ENCODE measurements around the gene XXYLT1.
A peak's percentile ranks its signal among the peaks of the same experiment; 100 is the strongest.

XXYLT1 gene

DNA sequence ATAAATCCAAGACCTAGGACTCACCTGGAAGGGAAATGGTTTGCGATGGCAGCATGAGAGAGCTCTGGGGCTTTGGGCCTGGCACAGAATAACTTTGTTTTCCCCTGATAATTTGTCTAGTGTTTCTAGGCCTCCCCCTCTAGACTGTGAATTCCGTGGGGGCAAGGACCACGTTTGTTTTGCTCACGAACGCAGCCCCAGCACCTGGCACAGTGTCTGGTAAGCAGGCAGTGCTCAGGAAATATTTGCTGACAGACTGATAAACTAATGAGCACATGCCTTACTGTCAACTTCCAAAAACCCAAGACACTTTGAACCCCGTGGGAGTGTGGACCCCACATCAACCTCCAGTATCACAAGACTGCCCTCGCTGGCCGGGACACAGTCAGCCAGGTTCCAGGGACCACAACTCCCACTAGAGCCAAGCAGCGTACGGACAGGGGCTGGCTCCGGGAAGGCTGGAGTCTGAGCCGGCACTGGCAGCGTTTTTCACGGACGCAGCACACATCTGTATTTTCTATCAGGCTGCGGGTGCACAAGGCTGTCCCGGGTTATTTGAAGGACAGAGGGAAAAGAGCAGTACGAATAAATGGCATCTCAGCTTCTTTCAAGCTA is 146.5 kb downstream of the XXYLT1 start:
- no peak overlapping the region for H3K4me3 ChIP-seq
- H3K4me2 ChIP-seq: peak overlapping the region; percentile 10 to 90 (median 84); a peak in 18 of 22 replicates
- no peaks in the 10 kb centered on the region; a peak in 1 of 22 replicates for H3K9me3 ChIP-seq (replicated peaks in 1 of 11)
- H3K36me3 ChIP-seq: no peaks in the 10 kb centered on the region
- peak overlapping the region in 1 of 11 experiments; percentile 20; a peak in 1 of 22 replicates for H3K27ac ChIP-seq
- H3K27me3 ChIP-seq: peaks cover 0 to 11% (median 0%) of the 10 kb centered on the region in 11 experiments; a peak in 2 of 22 replicates
- H3K4me1 ChIP-seq: peaks cover 38 to 73% (median 69%) of the 10 kb centered on the region in 10 experiments
- H4K20me1 ChIP-seq: peaks cover 0 to 13% (median 0%) of the 10 kb centered on the region in 11 experiments; a peak in 6 of 22 replicates
- H3K9ac ChIP-seq: peak overlapping the region in 4 of 11 experiments; percentile 21 to 38 (median 32); a peak in 5 of 22 replicates
- no peak for TF ChIP-seq Cebpa-rat (IDR thresholded peaks at IDR 0.05)

DNA sequence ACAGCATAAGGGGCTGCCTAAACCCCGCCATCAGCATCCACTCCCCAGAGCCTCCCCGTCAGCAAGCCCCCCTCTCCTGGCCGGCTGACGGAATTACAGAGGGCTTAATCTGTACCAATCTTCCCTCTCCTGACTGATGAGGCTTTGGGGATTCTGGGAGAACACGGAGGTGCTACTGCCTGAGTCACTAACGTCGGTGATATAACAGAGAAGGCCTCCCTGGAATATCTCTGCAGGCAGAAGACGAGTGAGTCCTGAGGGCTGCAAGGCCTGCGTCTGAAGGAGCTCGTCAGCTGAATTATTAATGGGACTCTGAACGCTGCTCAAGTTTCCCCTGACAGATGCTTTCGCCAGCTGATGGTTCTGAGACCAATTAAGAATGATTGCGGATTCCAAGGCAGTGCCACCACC is 147.7 kb downstream of the XXYLT1 start:
- no peak overlapping the region for H3K27ac ChIP-seq
- no peak overlapping the region for H3K9ac ChIP-seq
- TF ChIP-seq Cebpa-rat (IDR thresholded peaks at IDR 0.05): no peak
- peaks cover 0 to 11% (median 0%) of the 10 kb centered on the region in 11 experiments; a peak in 2 of 22 replicates for H3K27me3 ChIP-seq
- peaks cover 34 to 81% (median 73%) of the 10 kb centered on the region in 10 experiments for H3K4me1 ChIP-seq
- H4K20me1 ChIP-seq: peaks cover 0 to 17% (median 2%) of the 10 kb centered on the region in 11 experiments; a peak in 8 of 22 replicates
- no peaks in the 10 kb centered on the region for H3K9me3 ChIP-seq (replicated peaks in 1 of 11)
- H3K4me3 ChIP-seq: no peak overlapping the region
- no peaks in the 10 kb centered on the region for H3K36me3 ChIP-seq
- H3K4me2 ChIP-seq: peak overlapping the region in 10 of 11 experiments; percentile 62 to 90 (median 84); a peak in 18 of 22 replicates

GRCh38 chr3:195122261-195122660 is 148.7 kb downstream of the XXYLT1 start:
- H3K27me3 ChIP-seq: peaks cover 0 to 11% (median 0%) of the 10 kb centered on the region in 11 experiments; a peak in 2 of 22 replicates
- no peak overlapping the region for H3K27ac ChIP-seq
- no peaks in the 10 kb centered on the region for H3K9me3 ChIP-seq (replicated peaks in 1 of 11)
- H3K4me3 ChIP-seq: no peak overlapping the region
- no peaks in the 10 kb centered on the region for H3K36me3 ChIP-seq
- no peak for TF ChIP-seq Cebpa-rat (IDR thresholded peaks at IDR 0.05)
- no peak overlapping the region; a peak in 1 of 22 replicates for H3K9ac ChIP-seq
- peaks cover 34 to 82% (median 73%) of the 10 kb centered on the region in 10 experiments for H3K4me1 ChIP-seq
- peak overlapping the region; percentile 55 to 90 (median 71); a peak in 21 of 22 replicates for H3K4me2 ChIP-seq
- peaks cover 0 to 26% (median 5%) of the 10 kb centered on the region in 11 experiments; a peak in 8 of 22 replicates for H4K20me1 ChIP-seq

DNA sequence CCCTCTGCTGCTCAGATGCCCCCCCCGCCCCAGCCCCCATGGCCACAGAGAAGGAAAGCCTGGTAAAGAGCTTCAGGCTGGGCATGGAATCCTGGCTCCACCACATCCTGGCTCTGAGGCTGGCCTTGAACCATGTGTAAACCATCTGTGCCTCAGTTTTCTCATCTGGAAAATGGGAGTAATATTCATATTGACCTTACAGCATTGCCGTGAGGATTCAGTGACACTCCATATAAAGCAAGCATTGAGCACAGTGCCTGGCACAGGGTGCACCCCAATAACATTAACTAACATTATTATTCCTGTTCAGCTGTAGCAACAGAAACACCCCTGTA is 150.7 kb downstream of the XXYLT1 start:
- H3K27ac ChIP-seq: no peak overlapping the region
- H3K36me3 ChIP-seq: no peaks in the 10 kb centered on the region
- TF ChIP-seq Cebpa-rat (IDR thresholded peaks at IDR 0.05): no peak
- H3K4me3 ChIP-seq: no peak overlapping the region
- H3K27me3 ChIP-seq: peaks cover 0 to 11% (median 0%) of the 10 kb centered on the region in 11 experiments; a peak in 2 of 22 replicates
- H3K4me2 ChIP-seq: 0 out of 22 replicates have a peak overlapping the region, but pooled peaks of 1 of the 11 experiments have one; percentile 18
- peaks cover 0 to 36% (median 4%) of the 10 kb centered on the region in 11 experiments; a peak in 8 of 22 replicates for H4K20me1 ChIP-seq
- no peaks in the 10 kb centered on the region for H3K9me3 ChIP-seq (replicated peaks in 1 of 11)
- H3K4me1 ChIP-seq: peaks cover 18 to 80% (median 72%) of the 10 kb centered on the region in 10 experiments
- no peak overlapping the region for H3K9ac ChIP-seq

DNA sequence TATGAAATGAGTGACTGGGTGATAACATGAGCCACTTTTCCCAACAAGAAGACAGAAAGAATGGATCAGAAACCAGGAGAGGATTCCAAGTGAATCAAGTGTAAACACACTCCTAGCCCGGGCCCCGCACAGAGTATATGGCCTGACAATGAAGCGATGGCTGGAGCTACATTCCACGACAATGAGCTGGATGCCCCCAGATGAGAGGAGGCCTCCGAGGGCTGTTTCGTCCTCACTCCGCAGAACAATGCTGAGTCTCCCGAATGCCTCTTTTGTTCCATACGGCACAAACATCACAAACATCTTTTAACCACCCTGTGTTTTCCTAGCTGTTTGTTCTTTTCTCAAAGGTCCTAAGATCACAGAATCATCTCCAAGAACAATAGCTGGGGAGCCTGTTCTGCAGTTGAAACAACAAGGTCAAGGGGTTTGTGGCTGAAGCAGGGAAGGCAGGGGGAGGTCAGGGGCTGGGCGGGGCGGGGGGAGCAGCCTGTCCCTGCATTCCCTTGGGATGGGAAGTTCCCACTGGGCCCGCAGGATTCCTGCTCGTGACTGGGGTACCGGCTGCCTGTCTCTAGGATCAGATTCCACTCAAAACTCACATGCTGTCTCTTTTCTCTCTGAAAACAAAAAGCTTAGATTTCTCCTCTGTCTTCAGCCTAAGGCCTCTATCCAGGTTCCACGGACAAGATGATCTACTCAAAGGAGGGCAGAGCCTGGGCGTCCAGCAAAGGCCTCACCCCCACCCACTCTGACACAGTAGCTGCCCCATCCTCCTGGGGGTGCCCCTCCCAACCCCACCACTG is 151.3 kb downstream of the XXYLT1 start:
- H3K9ac ChIP-seq: no peak overlapping the region
- H3K27ac ChIP-seq: no peak overlapping the region
- H3K9me3 ChIP-seq (replicated peaks in 1 of 11): no peaks in the 10 kb centered on the region
- H3K36me3 ChIP-seq: no peaks in the 10 kb centered on the region
- peaks cover 0 to 9% (median 0%) of the 10 kb centered on the region in 11 experiments; a peak in 1 of 22 replicates for H3K27me3 ChIP-seq
- H3K4me1 ChIP-seq: peaks cover 13 to 80% (median 72%) of the 10 kb centered on the region in 10 experiments
- no peak for TF ChIP-seq Cebpa-rat (IDR thresholded peaks at IDR 0.05)
- H4K20me1 ChIP-seq: peaks cover 0 to 36% (median 4%) of the 10 kb centered on the region in 11 experiments; a peak in 8 of 22 replicates
- peak overlapping the region in 4 of 11 experiments; percentile 9 to 81 (median 46); a peak in 2 of 22 replicates for H3K4me2 ChIP-seq
- H3K4me3 ChIP-seq: no peak overlapping the region

DNA sequence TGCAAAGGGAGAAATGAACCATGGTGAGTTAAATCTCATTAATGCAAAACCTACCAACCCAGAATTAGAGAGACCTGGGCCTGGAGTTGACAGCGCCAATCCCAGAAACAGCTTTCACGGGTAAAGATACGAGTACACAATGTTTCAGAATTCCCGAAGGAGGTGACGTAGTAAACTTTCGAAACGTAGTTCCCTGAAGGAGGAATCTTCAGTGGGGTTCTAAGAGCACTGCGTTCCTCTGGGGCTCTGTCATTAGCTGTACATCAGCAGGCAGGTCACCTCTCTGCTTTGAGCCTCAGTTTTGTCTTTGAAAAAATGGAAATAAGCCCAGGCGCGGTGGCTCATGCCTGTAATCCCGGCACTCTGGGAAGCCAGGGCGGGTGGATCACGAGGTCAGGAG is 152.3 kb downstream of the XXYLT1 start:
- Histone ChIP-seq H4K20me1 (peaks cover 0 to 36% (median 4%) of the 10 kb centered on the region in 11 experiments; a peak in 7 of 22 replicates), H3K36me3 (no peaks in the 10 kb centered on the region), H3K9ac (0 out of 22 replicates have a peak overlapping the region, but pooled peaks of 1 of the 11 experiments have one; percentile 7), H3K27ac (0 out of 22 replicates have a peak overlapping the region, but pooled peaks of 1 of the 11 experiments have one; percentile 18), H3K4me2 (peak overlapping the region in 10 of 11 experiments; percentile 22 to 82 (median 73); a peak in 18 of 22 replicates), H3K27me3 (no peaks in the 10 kb centered on the region), H3K4me3 (no peak overlapping the region), H3K9me3 (replicated peaks in 1 of 11) (no peaks in the 10 kb centered on the region), H3K4me1 (peaks cover 7 to 77% (median 65%) of the 10 kb centered on the region in 10 experiments)
- no peak for TF ChIP-seq Cebpa-rat (IDR thresholded peaks at IDR 0.05)

DNA sequence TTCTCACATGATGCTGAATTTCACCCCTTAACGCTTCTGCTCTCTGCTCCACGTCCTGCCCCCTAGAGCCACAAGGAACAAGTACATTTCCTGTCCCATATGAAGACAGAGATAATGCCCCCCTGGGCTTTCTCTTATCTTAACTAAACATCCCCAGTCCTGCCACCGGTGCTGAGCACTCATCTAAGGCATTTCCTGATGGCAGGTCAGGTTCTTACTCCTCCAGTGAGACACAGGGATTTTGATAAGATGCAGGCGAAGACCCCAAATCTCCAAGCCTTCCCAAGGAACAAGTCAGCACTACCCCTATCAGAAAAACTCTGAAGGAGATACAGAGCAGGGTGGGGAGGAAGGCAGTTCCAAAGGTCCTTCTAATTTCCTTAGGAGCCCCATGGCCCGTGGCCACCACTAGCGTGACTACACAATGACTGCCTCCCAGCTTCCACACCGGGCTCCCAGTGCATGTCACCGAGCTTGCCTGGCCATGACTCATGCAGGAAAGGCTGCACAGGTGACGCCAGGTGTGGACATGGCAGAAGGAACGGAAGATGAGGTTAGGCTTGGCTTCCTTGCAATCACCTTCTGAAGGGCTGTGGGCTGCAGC is 152.9 kb downstream of the XXYLT1 start:
- no peaks in the 10 kb centered on the region for H3K9me3 ChIP-seq (replicated peaks in 1 of 11)
- peak overlapping the region in 1 of 11 experiments; percentile 7; a peak in 1 of 22 replicates for H3K9ac ChIP-seq
- H3K4me3 ChIP-seq: no peak overlapping the region
- H3K27ac ChIP-seq: 0 out of 22 replicates have a peak overlapping the region, but pooled peaks of 1 of the 11 experiments have one; percentile 18
- H3K27me3 ChIP-seq: no peaks in the 10 kb centered on the region
- no peak for TF ChIP-seq Cebpa-rat (IDR thresholded peaks at IDR 0.05)
- H3K36me3 ChIP-seq: no peaks in the 10 kb centered on the region
- H3K4me2 ChIP-seq: peak overlapping the region; percentile 13 to 82 (median 73); a peak in 18 of 22 replicates
- peaks cover 7 to 71% (median 59%) of the 10 kb centered on the region in 10 experiments for H3K4me1 ChIP-seq
- H4K20me1 ChIP-seq: peaks cover 0 to 41% (median 4%) of the 10 kb centered on the region in 11 experiments; a peak in 7 of 22 replicates

GRCh38 chr3:195116407-195117185 is 154.4 kb downstream of the XXYLT1 start:
- peaks cover 0 to 41% (median 4%) of the 10 kb centered on the region in 11 experiments; a peak in 7 of 22 replicates for H4K20me1 ChIP-seq
- peak overlapping the region in 7 of 11 experiments; percentile 50 to 82 (median 58); a peak in 12 of 22 replicates for H3K4me2 ChIP-seq
- no peak overlapping the region for H3K27ac ChIP-seq
- H3K36me3 ChIP-seq: no peaks in the 10 kb centered on the region
- no peak overlapping the region for H3K4me3 ChIP-seq
- no peak for TF ChIP-seq Cebpa-rat (IDR thresholded peaks at IDR 0.05)
- H3K9ac ChIP-seq: no peak overlapping the region
- peaks cover 0 to 61% (median 49%) of the 10 kb centered on the region in 10 experiments; a peak in 18 of 20 replicates for H3K4me1 ChIP-seq
- H3K9me3 ChIP-seq (replicated peaks in 1 of 11): no peaks in the 10 kb centered on the region
- no peaks in the 10 kb centered on the region for H3K27me3 ChIP-seq

All from BLaER1 treated with 17β-estradiol and CSF1 and Interleukin-3, amounts not matched to agents 10 nM and 100 nM (cell line).